T-helper 2 cell treated with Interferon-gamma antibody and Interleukin-4, amounts not matched to agents 100 ng/mL and 5 ng/mL, for 36 hours (primary cell): ENCODE results near the gene RTBDN. TPM values are rescaled to one million over a fixed set of nuclear protein-coding genes. Genes with fewer than 3 reads are reported as not detected.

Experiments
- intact Hi-C: fragments of 100-400 bp; cut with micrococcal nuclease; formaldehyde crosslinking; loops from one replicate; pipeline ENCODE4 v1.15.1; 2023
- total RNA-seq: library from RNA; stranded (reverse); gene quantifications from 2 replicates; pipeline ENCODE4 v1.2.3, GENCODE V29; 2022

The RTBDN gene
- total RNA-seq, 1 donor from 2014 or later = not detected

DNA sequence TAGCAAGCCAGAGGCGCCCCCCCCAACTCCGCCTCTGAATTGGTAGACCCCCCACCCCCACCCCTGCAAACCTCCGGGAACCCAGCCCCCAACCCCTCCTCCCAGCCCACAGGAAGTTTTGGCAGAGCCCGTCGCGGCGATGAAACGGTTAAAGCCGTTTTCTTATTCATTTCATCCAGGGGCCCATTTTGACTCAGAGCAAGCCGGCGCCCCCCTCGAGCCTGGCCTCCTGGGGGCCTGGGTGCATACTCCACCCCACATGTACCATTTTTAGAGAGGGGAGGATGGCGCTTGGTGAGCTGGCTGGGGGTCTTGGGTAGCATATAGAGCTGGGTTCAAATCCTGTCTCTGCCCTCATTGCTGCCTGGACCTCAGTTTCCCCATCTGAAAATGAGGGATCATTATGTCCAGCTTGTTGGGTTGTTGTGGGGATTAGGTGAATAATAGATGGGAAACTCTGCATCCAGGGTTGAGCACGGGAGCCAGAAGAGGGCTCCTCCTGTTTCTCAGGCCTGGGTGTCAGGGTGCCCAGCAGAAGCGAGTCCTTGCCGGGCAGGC, 51.0 kb downstream of the RTBDN start:
- intact Hi-C loops = no loop called here

DNA sequence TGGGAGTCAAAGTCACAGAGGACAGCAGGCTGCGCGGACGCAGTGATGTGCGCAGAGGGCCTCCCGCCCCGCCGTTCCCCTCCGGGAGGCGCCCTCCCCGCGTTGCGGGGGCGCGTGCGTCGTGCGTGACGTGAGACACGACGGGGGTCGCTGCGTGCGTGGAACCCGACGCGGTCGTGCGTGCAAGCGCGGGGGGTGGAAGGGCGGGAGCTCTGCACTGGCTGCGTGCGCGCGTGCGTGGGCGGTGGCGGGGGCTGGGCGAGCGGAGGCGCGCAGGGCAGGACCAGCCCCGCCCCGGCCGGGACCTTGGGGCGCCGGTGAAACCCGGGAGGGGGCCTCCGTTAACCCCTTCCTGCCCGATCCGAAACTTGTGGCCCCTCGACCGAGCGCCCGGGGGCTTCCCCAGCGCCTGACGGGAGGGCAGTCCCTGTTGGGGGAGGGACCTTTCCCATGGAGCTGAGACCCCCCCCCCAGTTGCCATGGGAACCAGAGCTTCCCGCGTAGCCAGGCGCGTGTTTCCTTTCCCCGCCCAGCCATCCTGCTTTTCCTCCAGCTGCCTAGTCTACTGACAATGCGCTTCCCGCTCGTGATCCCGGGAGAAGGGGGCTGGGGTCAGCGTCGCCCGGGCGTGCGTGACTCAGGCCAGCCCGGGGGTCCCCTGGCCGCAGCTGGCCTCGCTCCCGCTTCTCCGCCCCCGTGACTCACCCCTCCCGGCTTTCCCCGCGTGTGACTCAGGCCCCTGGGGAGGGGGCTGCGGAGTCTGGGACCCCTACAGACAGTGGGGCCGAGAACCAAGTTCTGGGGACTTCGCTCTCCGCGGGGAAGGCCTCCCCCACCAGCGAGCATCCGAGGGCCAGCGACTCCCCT, 51.7 kb downstream of the RTBDN start:
- intact Hi-C loops = loop anchor here (1.0 kb wide), 1 partner anchor 9 kb away; the partner anchor contains the start of gene JUNB

DNA sequence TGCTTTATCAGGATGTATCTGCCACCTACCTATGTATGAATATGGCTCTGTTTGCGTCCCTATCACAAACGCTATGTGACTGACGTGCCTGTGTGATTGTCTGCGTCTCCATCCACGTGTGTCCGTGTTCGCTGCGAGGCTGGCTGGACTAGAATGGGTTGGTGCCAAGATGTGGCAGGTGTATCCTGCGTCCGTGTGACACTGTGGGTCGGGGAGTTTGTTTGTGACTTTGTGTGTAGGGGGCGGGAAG, 52.3 kb downstream of the RTBDN start:
- intact Hi-C loops = loop anchor here (1.0 kb wide), 1 partner anchor 9 kb away; the partner anchor contains the start of gene JUNB

DNA sequence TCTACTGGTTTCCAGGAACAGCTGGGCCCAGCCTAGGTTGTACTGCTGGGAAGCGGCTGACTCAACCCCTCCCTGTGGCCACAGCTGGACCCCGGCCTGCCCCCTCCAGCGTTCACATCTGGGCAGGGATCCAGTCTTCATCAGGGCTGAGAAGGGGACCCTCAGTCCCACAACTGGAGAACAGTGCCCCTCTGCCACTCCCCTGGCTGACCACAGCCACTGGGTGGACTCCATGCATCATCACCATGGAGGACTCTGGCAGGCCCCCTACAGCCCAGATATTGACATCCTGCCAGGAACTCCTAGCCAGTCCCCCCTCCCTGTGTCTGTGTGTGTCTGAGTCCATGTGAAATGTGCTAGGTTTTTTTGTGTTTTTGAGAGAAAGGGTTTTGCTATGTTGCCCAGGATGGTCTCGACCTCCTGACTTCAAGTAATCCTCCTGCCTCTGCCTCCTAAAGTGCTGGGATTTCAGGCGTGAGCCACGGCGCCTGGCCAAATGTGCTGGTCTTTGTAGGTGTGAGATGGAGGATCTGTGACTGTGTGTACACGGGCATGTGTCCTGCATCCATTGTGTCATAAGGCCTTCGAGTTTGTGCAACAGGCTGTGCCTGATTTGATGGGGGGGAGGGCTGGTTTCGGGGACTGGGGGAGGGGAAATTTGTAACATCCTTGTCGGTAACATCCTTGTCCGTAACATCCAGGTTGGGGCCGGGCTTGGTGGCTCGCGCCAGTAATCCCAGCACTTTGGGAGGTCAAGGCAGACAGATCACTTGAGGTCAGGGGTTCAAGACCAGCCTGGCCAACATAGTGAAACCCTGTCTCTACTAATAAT, 55.0 kb downstream of the RTBDN start:
- intact Hi-C loops = no loop called here

DNA sequence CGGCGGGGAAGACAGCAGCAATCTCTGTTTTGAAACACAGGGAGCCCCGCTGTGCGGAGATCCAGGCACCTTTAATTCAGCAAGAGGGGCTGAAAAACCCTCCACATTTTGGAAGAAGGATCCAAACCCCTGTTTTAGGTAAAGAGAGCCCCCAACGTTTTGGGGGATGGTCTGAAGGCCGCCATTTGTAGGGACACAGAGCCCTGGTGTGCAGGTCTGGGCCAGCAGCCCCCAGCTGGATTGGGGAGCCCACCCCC, 55.5 kb downstream of the RTBDN start:
- intact Hi-C loops = no loop called here

DNA sequence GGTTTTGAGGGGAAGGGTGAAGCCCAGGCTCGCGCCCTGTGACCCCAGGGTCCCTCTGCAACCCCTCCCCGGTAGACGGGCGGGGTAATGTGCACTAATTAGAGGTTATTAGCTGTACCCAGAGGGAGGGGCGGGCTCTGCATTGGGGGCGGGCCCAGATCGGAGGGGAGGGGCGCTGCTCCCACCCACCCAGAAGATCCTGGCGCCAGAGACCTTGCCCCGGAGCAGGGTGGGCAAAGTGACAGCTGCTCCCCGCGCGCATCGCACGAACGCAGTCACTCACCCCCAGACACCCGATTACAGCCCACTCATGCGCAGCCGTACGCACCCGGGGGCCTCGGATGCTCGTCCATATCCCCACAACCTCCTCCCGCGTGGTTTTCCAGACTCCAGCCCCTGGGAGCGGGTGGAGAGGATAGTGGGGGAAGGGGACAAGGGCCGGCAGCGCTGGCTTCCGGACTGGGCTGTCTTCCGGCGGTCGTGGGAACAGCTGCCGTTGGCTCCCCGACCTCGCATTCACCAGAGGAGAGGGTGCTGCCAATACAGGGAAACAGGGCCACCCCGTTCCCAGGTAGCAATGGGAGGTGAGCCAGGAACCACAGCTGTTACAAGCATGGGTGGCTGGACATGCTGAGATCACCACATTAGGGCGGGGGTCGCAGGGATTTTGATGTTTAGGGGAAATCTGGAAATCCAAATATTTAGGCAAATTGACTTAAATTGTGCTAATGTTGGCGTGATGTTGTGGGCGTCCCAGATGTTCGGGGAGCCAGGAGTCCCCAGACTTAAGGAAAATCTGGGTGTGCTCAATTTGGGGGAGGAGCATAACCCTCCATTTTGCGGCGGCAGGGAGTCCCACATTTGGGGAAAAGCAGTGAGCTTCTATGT, 56.1 kb downstream of the RTBDN start:
- intact Hi-C loops = no loop called here

DNA sequence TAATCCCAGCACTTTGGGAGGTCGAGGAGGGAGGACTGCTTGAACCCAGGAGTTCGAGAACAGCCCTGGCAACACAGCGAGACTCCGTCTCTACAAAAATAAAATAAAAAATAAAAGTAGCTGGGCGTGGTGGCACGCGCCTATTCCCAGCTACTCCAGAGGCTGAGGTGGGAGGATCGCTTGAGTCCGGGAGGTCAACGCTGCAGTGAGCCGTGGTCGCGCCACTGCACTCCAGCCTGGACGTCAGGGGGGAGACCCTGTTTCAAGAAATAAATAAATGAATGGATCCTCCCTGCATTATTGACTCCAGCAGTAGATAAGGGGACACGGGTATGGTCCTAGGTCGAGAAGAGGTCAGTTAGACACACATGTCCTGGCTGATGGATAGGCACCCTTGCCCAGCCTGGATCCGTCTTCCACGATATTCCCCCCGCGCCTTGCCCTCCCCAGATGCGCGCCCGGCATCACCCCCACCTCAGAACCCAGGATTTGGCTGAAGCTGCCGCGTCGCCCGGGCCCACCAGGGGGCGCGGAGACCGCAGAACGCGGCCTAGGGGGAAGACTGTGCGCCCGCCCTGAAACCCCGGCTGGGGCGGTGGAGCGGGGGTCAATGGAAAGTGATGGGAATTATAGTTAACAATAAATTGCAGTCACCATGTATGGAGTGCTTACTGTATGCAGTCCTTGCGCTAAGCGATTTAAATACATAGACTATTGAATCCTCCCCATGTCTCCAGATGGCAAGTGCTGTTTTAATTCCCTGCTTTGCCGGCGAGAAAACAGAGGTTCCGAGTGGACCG, 57.0 kb downstream of the RTBDN start:
- intact Hi-C loops = loop anchor here (1.0 kb wide), 2 partner anchors 12 to 19 kb away; no protein-coding TSS in a partner anchor

Other genes with a start within 250 kb of the RTBDN start
- gene ZNF490, start 223.8 kb downstream of the RTBDN start, total RNA-seq = 13.2 TPM in 2 replicates
- 30.6 and 34.4 TPM in 2 replicates for gene ZNF791, start 223.7 kb downstream of the RTBDN start, total RNA-seq
- 120 and 134 TPM in 2 replicates for gene MAN2B1, start 167.8 kb downstream of the RTBDN start, total RNA-seq
- 18.4 and 18.6 TPM in 2 replicates for gene WDR83, start 167.8 kb downstream of the RTBDN start, total RNA-seq
- 94.8 and 101 TPM in 2 replicates for gene DHPS, start 152.7 kb downstream of the RTBDN start, total RNA-seq
- gene GNG14, start 146.6 kb downstream of the RTBDN start, total RNA-seq = not detected in 2 replicates
- 6.2 and 6.8 TPM in 2 replicates for gene FBXW9, start 137.9 kb downstream of the RTBDN start, total RNA-seq
- 82.2 and 84.3 TPM in 2 replicates for gene TNPO2, start 110.6 kb downstream of the RTBDN start, total RNA-seq
- gene TRIR, start 99.9 kb downstream of the RTBDN start, total RNA-seq = 176 and 181 TPM in 2 replicates
- gene GET3, start 97.1 kb downstream of the RTBDN start, total RNA-seq = 61.5 and 68.5 TPM in 2 replicates
- not detected in 2 replicates for gene BEST2, start 82.8 kb downstream of the RTBDN start, total RNA-seq
- gene HOOK2, start 59.0 kb downstream of the RTBDN start, total RNA-seq = 12.0 and 14.6 TPM in 2 replicates
- gene JUNB, start 43.1 kb downstream of the RTBDN start, total RNA-seq = 101 and 105 TPM in 2 replicates
- 278 and 282 TPM in 2 replicates for gene PRDX2, start 32.8 kb downstream of the RTBDN start, total RNA-seq
- gene THSD8, start 32.5 kb downstream of the RTBDN start, total RNA-seq = 26.6 and 29.4 TPM in 2 replicates
- 33.9 and 35.1 TPM in 2 replicates for gene RNASEH2A, start 28.0 kb downstream of the RTBDN start, total RNA-seq
- 0.73 and 1.0 TPM in 2 replicates for gene MAST1, start 3.9 kb upstream of the RTBDN start, total RNA-seq
- 22.6 and 22.7 TPM in 2 replicates for gene DNASE2, start 46.9 kb upstream of the RTBDN start, total RNA-seq
- gene KLF1, start 52.6 kb upstream of the RTBDN start, total RNA-seq = 0.11 and 0.32 TPM in 2 replicates
- gene GCDH, start 56.6 kb upstream of the RTBDN start, total RNA-seq = 40.9 and 43.2 TPM in 2 replicates
- 2.5 and 3.8 TPM in 2 replicates for gene SYCE2, start 84.7 kb upstream of the RTBDN start, total RNA-seq
- 100 TPM in 2 replicates for gene FARSA, start 99.1 kb upstream of the RTBDN start, total RNA-seq
- 1,104 and 1,112 TPM in 2 replicates for gene CALR, start 104.0 kb upstream of the RTBDN start, total RNA-seq
- 115 and 119 TPM in 2 replicates for gene RAD23A, start 111.3 kb upstream of the RTBDN start, total RNA-seq
- gene GADD45GIP1, start 122.6 kb upstream of the RTBDN start, total RNA-seq = 17.6 and 19.6 TPM in 2 replicates
- not detected in 2 replicates for gene DAND5, start 135.0 kb upstream of the RTBDN start, total RNA-seq
- gene NFIX, start 160.9 kb upstream of the RTBDN start, total RNA-seq = 0.91 and 1.3 TPM in 2 replicates